NCI-H1417 treated with DMSO at 0.1 percent for 48 hours (cell line): ENCODE results near the gene SLC5A6.
"Not testable (repeated sequence)": the region's sequence is repeated elsewhere in the genome, so short reads cannot be mapped to it uniquely, and the experiment has no call there.

Experiments used
- DNase-seq: peaks from one replicate; lab custom pipeline; 2025; lab: John Stamatoyannopoulos, UW

The SLC5A6 gene

GRCh38 chr2:27204566-27204965 is 7.5 kb downstream of the SLC5A6 start:
- DNase-seq = no peak

- DNase-seq = no peak
Measured at GRCh38 chr2:27203741-27204140, 8.3 kb downstream of the SLC5A6 start.

GRCh38 chr2:27202854-27203253 is 9.2 kb downstream of the SLC5A6 start:
- DNase-seq = no peak

- DNase-seq = no peak
Measured at GRCh38 chr2:27201675-27202074, 10.4 kb downstream of the SLC5A6 start.

GRCh38 chr2:27199241-27199640 is 12.8 kb downstream of the SLC5A6 start:
- DNase-seq = no peak

GRCh38 chr2:27198627-27199026 is 13.4 kb downstream of the SLC5A6 start:
- no peak for DNase-seq

GRCh38 chr2:27198068-27198467 is 14.0 kb downstream of the SLC5A6 start:
- not testable (repeated sequence) for DNase-seq

- DNase-seq = not testable (repeated sequence)
Measured at GRCh38 chr2:27195799-27196198, 16.3 kb downstream of the SLC5A6 start.

GRCh38 chr2:27194538-27195354 is 17.3 kb downstream of the SLC5A6 start:
- DNase-seq = no peak

- DNase-seq = peak; percentile 20
Measured at GRCh38 chr2:27191070-27191829, 20.8 kb downstream of the SLC5A6 start.

- DNase-seq = no peak
Measured at GRCh38 chr2:27189989-27190388, 22.1 kb downstream of the SLC5A6 start.

- no peak for DNase-seq
Measured at GRCh38 chr2:27186613-27187345, 25.3 kb downstream of the SLC5A6 start.

GRCh38 chr2:27185331-27186026 is 26.6 kb downstream of the SLC5A6 start:
- no peak for DNase-seq

- no peak for DNase-seq
Measured at GRCh38 chr2:27184115-27184514, 28.0 kb downstream of the SLC5A6 start.

- DNase-seq = no peak
Measured at GRCh38 chr2:27182346-27182745, 29.7 kb downstream of the SLC5A6 start.

- no peak for DNase-seq
Measured at GRCh38 chr2:27179344-27180000, 32.6 kb downstream of the SLC5A6 start.

- no peak for DNase-seq
Measured at GRCh38 chr2:27178469-27178868, 33.6 kb downstream of the SLC5A6 start.

GRCh38 chr2:27177441-27178351 is 34.4 kb downstream of the SLC5A6 start:
- no peak for DNase-seq

- DNase-seq = not testable (repeated sequence)
Measured at GRCh38 chr2:27175781-27176180, 36.3 kb downstream of the SLC5A6 start.

GRCh38 chr2:27175330-27175729 is 36.7 kb downstream of the SLC5A6 start:
- no peak for DNase-seq
